Pancreas (tissue), 10 donors: Measurements from ENCODE around the gene ADAD1. TPM values are rescaled to one million over a fixed set of nuclear protein-coding genes. Genes with fewer than 3 reads are reported as not detected.

ENCODE experiments used
- ATAC-seq, 4 donors: fragments of 200-7000 bp; cut with Tn5 transposase; one replicate each; pipeline versions ENCODE4 v1.8.0 to v1.9.1; 2020; ENCODE audit warnings: mild to moderate bottlenecking in 4 of 4, moderate library complexity in 4 of 4
- DNase-seq, 6 donors: peaks; one replicate each; pipeline ENCODE4 v3.0.0-alpha.2; 2020
- FAIRE-seq: peaks from 2 replicates; lab custom pipeline; 2012; peaks lifted over from hg19 to GRCh38; lab: Jason Lieb, UNC
- H3K27ac ChIP-seq, 4 donors: fragments of 200-600 bp; sonication (generic); 1 replicate in 3 of 4; 2 replicates in 1 of 4; pipeline versions ENCODE4 v1.5.0 to v1.8.0; 2020
- H3K27me3 ChIP-seq, 4 donors: fragments of 200-600 bp; one replicate each; pipeline ENCODE4 v1.8.0; 2021
- H3K36me3 ChIP-seq, 3 donors: fragments of 200-600 bp; sonication (generic) in 1 of 3; one replicate each; pipeline versions ENCODE4 v1.5.0 to v1.8.0; 2020 to 2021
- H3K4me1 ChIP-seq, 3 donors: fragments of 200-600 bp; one replicate each; pipeline ENCODE4 v1.8.0; 2021
- H3K4me3 ChIP-seq, 4 donors: fragments of 200-600 bp; sonication (generic) in 2 of 4; one replicate each; pipeline versions ENCODE4 v1.5.0 to v1.8.0; 2020 to 2021
- H3K9me3 ChIP-seq, 4 donors: fragments of 200-600 bp; one replicate each; pipeline ENCODE4 v1.8.0; 2021
- WGBS, 2 donors: extraction: QIAGEN DNeasy Blood & Tissue Kit; methylation state at CpG; one replicate each; pipeline ENCODE4 v1.1.7; 2013; 5-methylcytosine and 5-hydroxymethylcytosine counted together
- intact Hi-C, 3 donors: fragments of 100-400 bp; cut with DNase I; formaldehyde crosslinking; loops; one replicate each; pipeline versions ENCODE4 v1.11.1 to v1.14.2; 2022
- polyA plus RNA-seq, 2 donors: library from polyadenylated mRNA; stranded (reverse); fragments of 200-250 nt; gene quantifications; one replicate each; pipeline ENCODE4 v1.2.3, GENCODE V29; 2013
- total RNA-seq, 6 donors: library from RNA; stranded (reverse); fragmentation: NEBNext Ultra II Directional in 4 of 6; extraction: Animal tissue kit (Norgen Biotek cat#: 25700) in 4 of 6; gene quantifications; one replicate each; pipeline versions ENCODE4 v1.2.1 to v1.2.4, GENCODE V29; 2021 to 2023
- TF ChIP-seq, protein P1 (sequence below), 4 donors: fragments of 200-600 bp; sonication (generic) in 3 of 4; IDR thresholded peaks; one replicate each; pipeline versions ENCODE4 v1.5.0 to v1.8.0; 2021; ENCODE audit warnings: antibody characterized with exemption in 4 of 4
- donor health status: healthy with polysubstance abuse.
- donor health status: DM: no; HTN: no; CAD: no; lungs with moderate emphysema.
- donor health status: DM: no; HTN: no; CAD: no.
- donor health status: control.
- donor health status: control.
- donor health status: Bipolar disorder and iron deficiency.
- donor health status: DM: yes; HTN: yes; CAD: no.
- donor health status: DM: no; HTN: no; CAD: no.
- donor health status: DM: no; HTN: no; CAD: no.
- donor health status: DM: yes; HTN: yes; CAD: no.

Gene ADAD1
- total and polyA plus RNA-seq, 8 donors: not detected

DNA sequence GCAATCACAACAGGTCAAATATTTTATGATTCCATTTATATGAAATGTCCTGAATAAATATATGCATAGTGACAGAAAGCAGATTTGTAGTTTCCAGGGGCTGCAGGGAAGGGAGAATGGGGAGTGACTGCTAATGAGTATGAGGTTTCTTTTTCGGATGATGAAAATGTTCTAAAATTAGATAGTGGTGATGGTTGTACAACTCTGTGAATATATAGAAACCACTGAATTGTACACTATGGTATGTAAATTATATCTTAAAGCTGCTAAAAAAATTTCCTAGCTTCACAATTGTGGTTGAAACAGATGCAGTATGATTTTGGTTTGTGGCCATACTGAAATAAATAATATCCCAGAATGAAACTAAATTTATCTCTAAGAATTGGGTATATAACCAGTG lies 90.6 kb downstream of the ADAD1 start:
- intact Hi-C loops: no loop called here
- Histone ChIP-seq H3K27me3 (no peaks in the 10 kb centered on the region), H3K36me3 (no peaks in the 10 kb centered on the region), H3K4me1 (no peaks in the 10 kb centered on the region), H3K9me3 (no peaks in the 10 kb centered on the region), H3K4me3 (no peak overlapping the region), H3K27ac (no peak overlapping the region)
- TF ChIP-seq, protein P1, sequence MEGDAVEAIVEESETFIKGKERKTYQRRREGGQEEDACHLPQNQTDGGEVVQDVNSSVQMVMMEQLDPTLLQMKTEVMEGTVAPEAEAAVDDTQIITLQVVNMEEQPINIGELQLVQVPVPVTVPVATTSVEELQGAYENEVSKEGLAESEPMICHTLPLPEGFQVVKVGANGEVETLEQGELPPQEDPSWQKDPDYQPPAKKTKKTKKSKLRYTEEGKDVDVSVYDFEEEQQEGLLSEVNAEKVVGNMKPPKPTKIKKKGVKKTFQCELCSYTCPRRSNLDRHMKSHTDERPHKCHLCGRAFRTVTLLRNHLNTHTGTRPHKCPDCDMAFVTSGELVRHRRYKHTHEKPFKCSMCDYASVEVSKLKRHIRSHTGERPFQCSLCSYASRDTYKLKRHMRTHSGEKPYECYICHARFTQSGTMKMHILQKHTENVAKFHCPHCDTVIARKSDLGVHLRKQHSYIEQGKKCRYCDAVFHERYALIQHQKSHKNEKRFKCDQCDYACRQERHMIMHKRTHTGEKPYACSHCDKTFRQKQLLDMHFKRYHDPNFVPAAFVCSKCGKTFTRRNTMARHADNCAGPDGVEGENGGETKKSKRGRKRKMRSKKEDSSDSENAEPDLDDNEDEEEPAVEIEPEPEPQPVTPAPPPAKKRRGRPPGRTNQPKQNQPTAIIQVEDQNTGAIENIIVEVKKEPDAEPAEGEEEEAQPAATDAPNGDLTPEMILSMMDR (IDR thresholded peaks at IDR 0.05): no peak
- no peak for FAIRE-seq
- DNase-seq: no peak
- ATAC-seq: no peak
- 65 to 88% methylated on average over 1 of the region's 1 CpG for WGBS, 2 donors

DNA sequence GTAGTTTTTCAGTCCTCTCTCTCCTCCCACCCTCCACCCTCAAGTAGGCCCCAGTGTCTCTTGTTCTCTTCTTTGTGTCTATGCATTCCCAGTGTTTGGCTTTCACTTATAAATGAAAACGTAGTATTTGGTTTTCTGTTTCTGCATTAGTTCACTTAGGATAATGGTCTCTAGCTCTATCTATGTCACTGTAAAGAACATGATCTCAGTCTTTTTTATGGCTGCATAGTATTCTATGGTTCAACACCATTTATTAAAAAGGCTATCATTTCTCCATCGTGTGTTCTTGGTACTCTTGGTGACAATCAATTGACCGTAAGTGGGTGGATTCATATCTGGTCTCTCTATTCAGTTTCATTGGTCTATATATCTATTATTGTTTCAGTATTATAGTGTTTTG lies 96.4 kb downstream of the ADAD1 start:
- H3K27me3 ChIP-seq: no peaks in the 10 kb centered on the region
- H3K27ac ChIP-seq: no peak overlapping the region
- no peak for DNase-seq
- H3K9me3 ChIP-seq: no peaks in the 10 kb centered on the region
- TF ChIP-seq, protein P1 (IDR thresholded peaks at IDR 0.05): no peak
- H3K4me1 ChIP-seq: no peaks in the 10 kb centered on the region
- WGBS, 2 donors: 52 to 66% methylated on average over 3 of the region's 3 CpGs
- no peaks in the 10 kb centered on the region for H3K36me3 ChIP-seq
- no peak overlapping the region for H3K4me3 ChIP-seq
- intact Hi-C loops: no loop called here
- no peak for ATAC-seq
- no peak for FAIRE-seq

DNA sequence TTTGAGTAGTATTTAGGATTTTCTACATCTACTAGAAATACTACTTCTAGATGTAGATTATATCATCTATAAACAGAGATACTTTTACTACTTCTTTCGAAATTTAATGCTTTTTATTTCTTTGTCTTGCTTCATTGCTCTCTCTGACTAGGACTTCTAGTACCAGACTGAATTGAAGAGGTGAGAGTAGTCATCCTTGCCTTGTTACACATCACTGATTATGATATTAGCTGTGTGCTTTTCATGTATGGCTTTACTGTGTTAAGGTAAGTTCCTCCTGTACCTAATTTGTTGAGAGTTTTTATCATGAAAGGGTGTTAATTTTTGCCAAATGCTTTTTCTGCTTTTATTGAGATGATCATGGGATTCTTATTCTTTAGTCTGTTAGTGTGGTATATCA lies 97.3 kb downstream of the ADAD1 start:
- Histone ChIP-seq H3K36me3 (no peaks in the 10 kb centered on the region), H3K4me3 (no peak overlapping the region), H3K9me3 (no peaks in the 10 kb centered on the region), H3K27ac (no peak overlapping the region), H3K4me1 (no peaks in the 10 kb centered on the region), H3K27me3 (no peaks in the 10 kb centered on the region)
- no peak for FAIRE-seq
- DNase-seq: no peak
- WGBS, 2 donors: 23 to 37% methylated on average over 1 of the region's 1 CpG
- ATAC-seq: no peak
- TF ChIP-seq, protein P1 (IDR thresholded peaks at IDR 0.05): no peak
- intact Hi-C loops: no loop called here

DNA sequence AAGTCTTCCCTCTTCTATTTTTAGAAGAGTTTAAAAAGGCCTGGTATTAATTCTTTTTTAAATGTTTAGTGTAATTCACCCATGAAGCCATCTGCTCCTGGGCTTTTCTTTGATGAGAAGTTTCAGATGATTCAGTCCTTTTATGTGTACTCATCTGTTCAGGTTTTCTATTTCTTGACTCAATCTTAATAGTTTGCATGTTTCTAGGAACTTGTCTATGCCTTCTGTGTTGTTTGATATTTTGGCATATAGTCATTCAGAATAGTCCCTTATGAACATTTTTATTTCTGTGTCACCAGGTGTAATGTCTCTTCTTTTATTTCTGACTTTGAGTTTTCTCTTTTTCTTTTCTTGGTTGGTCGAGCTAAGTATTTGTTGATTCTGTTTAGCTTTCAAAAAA lies 97.9 kb downstream of the ADAD1 start:
- TF ChIP-seq, protein P1 (IDR thresholded peaks at IDR 0.05): no peak
- ATAC-seq: no peak
- FAIRE-seq: no peak

More for the DNA sequence above, 97.9 kb downstream of the ADAD1 start:
- intact Hi-C loops: no loop called here
- no peak overlapping the region for H3K4me3 ChIP-seq
- H3K9me3 ChIP-seq: no peaks in the 10 kb centered on the region
- H3K27ac ChIP-seq: no peak overlapping the region
- no peaks in the 10 kb centered on the region for H3K36me3 ChIP-seq
- no peaks in the 10 kb centered on the region for H3K27me3 ChIP-seq
- 48 to 56% methylated on average over 1 of the region's 1 CpG for WGBS, 2 donors
- H3K4me1 ChIP-seq: no peaks in the 10 kb centered on the region
- DNase-seq: no peak

Other genes starting within 250 kb of the ADAD1 start
- 10 to 100 TPM; 22.1 to 41.3 (median 32.7) TPM for gene BLTP1, start 226.7 kb upstream of the ADAD1 start, total RNA-seq
- gene BLTP1, start 226.7 kb upstream of the ADAD1 start, polyA plus RNA-seq: 10 to 100 TPM in 1 of 2 donors, 1 to 10 TPM in 1; 8.6 to 23.0 TPM
- gene IL2, start 77.7 kb downstream of the ADAD1 start, total RNA-seq: 1 to 10 TPM in 1 of 6 donors, not detected in 5; 2.6 TPM
- gene IL2, start 77.7 kb downstream of the ADAD1 start, polyA plus RNA-seq: not detected
- gene IL21, start 242.1 kb downstream of the ADAD1 start, total RNA-seq: not detected
- not detected for gene IL21, start 242.1 kb downstream of the ADAD1 start, polyA plus RNA-seq